ENCODE measurements around the gene KLHL26.

The KLHL26 gene

GRCh38 chr19:18656337-18657086 is 19.7 kb downstream of the KLHL26 start:
- TF ChIP-seq CTCF (IDR thresholded peaks at IDR 0.05): no peak
- H3K27ac ChIP-seq: no peak overlapping the region
- H3K27me3 ChIP-seq: peaks cover 8% of the 10 kb centered on the region
- H3K9me3 ChIP-seq: no peaks in the 10 kb centered on the region
- no peaks in the 10 kb centered on the region for H3K4me1 ChIP-seq (ENCODE audit: control insufficient read depth in 1 of 2, insufficient read depth in 1 of 2, low read depth in 1 of 2, low read length in 1 of 2)
- H3K4me3 ChIP-seq (ENCODE audit: low read depth in 1 of 2, low read length in 1 of 2): no peak overlapping the region
- H3K36me3 ChIP-seq: no peaks in the 10 kb centered on the region

- no peaks in the 10 kb centered on the region for H3K9me3 ChIP-seq
- no peak for TF ChIP-seq CTCF (IDR thresholded peaks at IDR 0.05)
- H3K27me3 ChIP-seq: peaks cover 8% of the 10 kb centered on the region
- H3K4me3 ChIP-seq (ENCODE audit: low read depth in 1 of 2, low read length in 1 of 2): no peak overlapping the region
- no peaks in the 10 kb centered on the region for H3K4me1 ChIP-seq (ENCODE audit: control insufficient read depth in 1 of 2, insufficient read depth in 1 of 2, low read depth in 1 of 2, low read length in 1 of 2)
- no peak overlapping the region for H3K27ac ChIP-seq
- H3K36me3 ChIP-seq: no peaks in the 10 kb centered on the region
Observed at GRCh38 chr19:18657590-18658365, 20.9 kb downstream of the KLHL26 start.

GRCh38 chr19:18658366-18658855 is 21.6 kb downstream of the KLHL26 start:
- no peak overlapping the region for H3K4me3 ChIP-seq (ENCODE audit: low read depth in 1 of 2, low read length in 1 of 2)
- H3K27ac ChIP-seq: no peak overlapping the region
- H3K4me1 ChIP-seq (ENCODE audit: control insufficient read depth in 1 of 2, insufficient read depth in 1 of 2, low read depth in 1 of 2, low read length in 1 of 2): no peaks in the 10 kb centered on the region
- no peak for TF ChIP-seq CTCF (IDR thresholded peaks at IDR 0.05)
- peaks cover 8% of the 10 kb centered on the region for H3K27me3 ChIP-seq
- H3K9me3 ChIP-seq: no peaks in the 10 kb centered on the region
- H3K36me3 ChIP-seq: no peaks in the 10 kb centered on the region

GRCh38 chr19:18659281-18660050 is 22.6 kb downstream of the KLHL26 start:
- Histone ChIP-seq H3K27me3 (peaks cover 8% of the 10 kb centered on the region), H3K9me3 (no peaks in the 10 kb centered on the region), H3K36me3 (no peaks in the 10 kb centered on the region), H3K4me3 (ENCODE audit: low read depth in 1 of 2, low read length in 1 of 2) (no peak overlapping the region), H3K27ac (no peak overlapping the region), H3K4me1 (ENCODE audit: control insufficient read depth in 1 of 2, insufficient read depth in 1 of 2, low read depth in 1 of 2, low read length in 1 of 2) (no peaks in the 10 kb centered on the region)
- no peak for TF ChIP-seq CTCF (IDR thresholded peaks at IDR 0.05)

GRCh38 chr19:18660051-18660910 is 23.5 kb downstream of the KLHL26 start:
- Histone ChIP-seq H3K36me3 (peaks cover 2% of the 10 kb centered on the region), H3K4me3 (ENCODE audit: low read depth in 1 of 2, low read length in 1 of 2) (no peak overlapping the region), H3K4me1 (ENCODE audit: control insufficient read depth in 1 of 2, insufficient read depth in 1 of 2, low read depth in 1 of 2, low read length in 1 of 2) (no peaks in the 10 kb centered on the region), H3K27ac (no peak overlapping the region), H3K9me3 (no peaks in the 10 kb centered on the region), H3K27me3 (peaks cover 8% of the 10 kb centered on the region)
- TF ChIP-seq CTCF (IDR thresholded peaks at IDR 0.05): no peak
